Nephron progenitor cell (in vitro differentiated cells): ENCODE data around the gene TGFA.

Source experiments
- DNase-seq: peaks from one replicate; pipeline ENCODE4 v3.0.0; 2021
- H3K27ac Mint-ChIP-seq: 2 replicates; pipeline ENCODE4 v1.8.0; 2021; ENCODE audit warnings: mild to moderate bottlenecking, moderate library complexity, mixed read lengths
- H3K27me3 Mint-ChIP-seq: 2 replicates; pipeline ENCODE4 v1.8.0; 2021; ENCODE audit warnings: mild to moderate bottlenecking, low read depth, mixed read lengths; ENCODE audit not compliant: poor library complexity
- H3K36me3 Mint-ChIP-seq: 2 replicates; pipeline ENCODE4 v1.8.0; 2021; ENCODE audit warnings: low read depth, mixed read lengths
- H3K4me1 Mint-ChIP-seq: 2 replicates; pipeline ENCODE4 v1.8.0; 2021; ENCODE audit warnings: mixed read lengths
- H3K4me3 Mint-ChIP-seq: 2 replicates; pipeline ENCODE4 v1.8.0; 2021; ENCODE audit warnings: mild to moderate bottlenecking, moderate library complexity, mixed read lengths
- H3K9me3 Mint-ChIP-seq: 2 replicates; pipeline ENCODE4 v1.8.0; 2021; ENCODE audit warnings: mild to moderate bottlenecking, moderate library complexity, mixed read lengths
- TF ChIP-seq, protein P1 (sequence below): fragments of 200-600 bp; sonication (generic); IDR thresholded peaks from 2 replicates; pipeline ENCODE4 v1.5.0; 2021; ENCODE audit warnings: antibody characterized with exemption

The TGFA gene

DNA sequence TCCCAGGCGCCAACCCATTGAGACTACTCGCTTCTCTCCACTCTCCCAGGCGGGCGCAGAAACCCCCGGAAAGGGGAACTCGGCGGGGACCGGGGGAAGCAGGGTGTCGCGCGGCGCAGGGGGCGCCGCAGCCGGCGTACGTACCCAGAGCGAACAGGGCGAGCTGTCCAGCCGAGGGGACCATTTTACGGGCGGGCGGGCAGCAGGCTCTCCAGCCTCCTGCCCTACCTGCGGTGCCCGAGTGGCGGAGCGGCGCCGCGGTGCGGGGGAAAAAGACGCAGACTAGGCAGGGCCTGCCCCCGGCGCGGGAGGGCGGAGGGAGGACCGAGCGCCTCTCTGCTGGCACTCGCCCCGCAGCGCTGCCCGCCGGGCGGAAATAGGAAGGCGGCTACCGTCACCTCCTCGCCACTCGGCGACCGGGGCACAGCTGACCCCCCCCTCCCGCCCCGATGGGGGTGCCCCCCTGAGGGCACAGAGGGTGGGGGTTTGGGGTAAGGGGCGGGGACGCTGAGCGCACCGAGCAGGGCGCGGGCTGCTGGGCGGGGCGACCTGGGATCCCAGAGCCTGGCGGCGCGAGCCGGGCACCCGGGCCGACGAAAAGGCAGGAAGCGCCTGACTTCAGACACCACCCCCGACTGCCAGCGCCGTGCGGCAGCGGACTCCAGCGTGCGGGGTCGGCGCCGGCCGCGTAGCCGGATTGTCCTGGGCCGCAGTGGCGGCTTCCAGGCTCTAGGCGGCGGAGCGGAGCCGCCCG lies at the start of gene TGFA:
TSS of gene TGFA (minus strand) at position 243 of the 754 bp plus-strand sequence. CDS start at position 184, 59 bp downstream.
- H3K27me3 Mint-ChIP-seq: peaks cover 43% of the 10 kb centered on the region
- no peaks in the 10 kb centered on the region for H3K9me3 Mint-ChIP-seq
- TF ChIP-seq, protein P1, sequence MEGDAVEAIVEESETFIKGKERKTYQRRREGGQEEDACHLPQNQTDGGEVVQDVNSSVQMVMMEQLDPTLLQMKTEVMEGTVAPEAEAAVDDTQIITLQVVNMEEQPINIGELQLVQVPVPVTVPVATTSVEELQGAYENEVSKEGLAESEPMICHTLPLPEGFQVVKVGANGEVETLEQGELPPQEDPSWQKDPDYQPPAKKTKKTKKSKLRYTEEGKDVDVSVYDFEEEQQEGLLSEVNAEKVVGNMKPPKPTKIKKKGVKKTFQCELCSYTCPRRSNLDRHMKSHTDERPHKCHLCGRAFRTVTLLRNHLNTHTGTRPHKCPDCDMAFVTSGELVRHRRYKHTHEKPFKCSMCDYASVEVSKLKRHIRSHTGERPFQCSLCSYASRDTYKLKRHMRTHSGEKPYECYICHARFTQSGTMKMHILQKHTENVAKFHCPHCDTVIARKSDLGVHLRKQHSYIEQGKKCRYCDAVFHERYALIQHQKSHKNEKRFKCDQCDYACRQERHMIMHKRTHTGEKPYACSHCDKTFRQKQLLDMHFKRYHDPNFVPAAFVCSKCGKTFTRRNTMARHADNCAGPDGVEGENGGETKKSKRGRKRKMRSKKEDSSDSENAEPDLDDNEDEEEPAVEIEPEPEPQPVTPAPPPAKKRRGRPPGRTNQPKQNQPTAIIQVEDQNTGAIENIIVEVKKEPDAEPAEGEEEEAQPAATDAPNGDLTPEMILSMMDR: peak; percentile 83
- H3K27ac Mint-ChIP-seq: peak within 1 kb of the TSS; percentile 61
- peak within 1 kb of the TSS; percentile 90 for H3K4me3 Mint-ChIP-seq
- peaks cover 80% of the 10 kb centered on the region for H3K4me1 Mint-ChIP-seq
- no peaks in the 10 kb centered on the region for H3K36me3 Mint-ChIP-seq
- DNase-seq: peak; percentile 86

DNA sequence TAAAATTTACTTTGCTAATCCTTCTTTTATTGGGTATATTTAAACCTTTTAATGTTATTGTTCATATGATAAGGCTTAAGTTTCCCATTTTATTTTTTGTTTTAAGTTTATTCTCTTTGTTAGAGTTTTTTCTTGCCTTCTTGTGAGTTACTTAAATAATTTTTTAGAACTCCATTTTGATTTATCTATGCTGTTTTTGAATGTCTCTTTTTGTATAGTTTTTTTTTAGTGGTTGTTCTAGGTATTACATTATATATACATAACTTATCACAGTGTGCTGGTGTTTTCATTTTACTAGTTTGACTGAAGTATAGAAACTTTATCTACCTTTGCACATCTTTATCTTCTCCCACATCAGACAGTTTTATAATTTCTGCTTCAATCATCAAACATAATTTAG lies 49.4 kb upstream of the TGFA start:
- H3K27ac Mint-ChIP-seq: no peak overlapping the region
- DNase-seq: no peak
- peaks cover 2% of the 10 kb centered on the region for H3K36me3 Mint-ChIP-seq
- no peak overlapping the region for H3K4me3 Mint-ChIP-seq
- peaks cover 8% of the 10 kb centered on the region for H3K4me1 Mint-ChIP-seq
- TF ChIP-seq, protein P1: peak; percentile 21
- H3K9me3 Mint-ChIP-seq: peaks cover 13% of the 10 kb centered on the region
- H3K27me3 Mint-ChIP-seq: peaks cover 34% of the 10 kb centered on the region

DNA sequence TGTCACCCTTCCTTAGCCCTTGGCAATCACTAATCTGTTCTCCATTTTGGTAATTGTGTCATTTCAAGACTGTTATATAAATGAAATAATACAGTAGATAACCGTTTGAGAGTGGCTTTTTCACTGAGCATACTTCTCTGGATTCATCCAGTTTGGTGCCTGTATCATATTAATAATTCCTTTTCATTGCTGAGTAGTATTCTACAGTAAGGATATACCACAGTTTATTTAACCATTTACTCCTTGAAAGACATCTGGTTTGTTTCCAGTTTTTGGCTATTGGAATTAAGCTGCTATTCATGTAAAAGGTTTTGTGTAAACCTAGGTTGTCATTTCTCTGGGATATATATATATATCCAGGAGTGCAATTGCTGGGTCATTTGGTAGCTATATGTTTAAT lies 44.6 kb upstream of the TGFA start:
- Mint-ChIP-seq H3K4me1 (peaks cover 16% of the 10 kb centered on the region), H3K36me3 (peaks cover 10% of the 10 kb centered on the region), H3K27ac (no peak overlapping the region), H3K9me3 (peaks cover 23% of the 10 kb centered on the region), H3K4me3 (no peak overlapping the region), H3K27me3 (peaks cover 7% of the 10 kb centered on the region)
- TF ChIP-seq, protein P1: no peak
- no peak for DNase-seq

DNA sequence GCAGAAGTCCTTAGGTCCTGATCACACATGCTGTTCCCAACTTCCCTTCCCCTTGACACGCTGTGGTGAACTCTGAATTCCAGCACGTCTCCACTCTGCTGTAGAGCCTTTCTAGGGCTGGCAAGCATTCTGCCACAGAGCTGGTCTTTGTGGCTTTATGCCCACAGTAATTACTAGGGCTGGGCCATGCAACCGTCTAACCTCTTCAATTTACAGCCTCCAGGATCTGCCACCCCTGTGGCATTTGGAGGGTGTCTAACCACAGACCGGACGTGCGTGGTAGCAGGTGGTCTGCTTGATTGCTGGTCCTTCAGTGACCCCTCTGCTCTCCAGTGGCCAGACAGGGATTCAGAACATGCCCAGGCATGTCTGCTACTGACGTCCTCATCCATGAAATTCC lies 43.1 kb upstream of the TGFA start:
- peaks cover 23% of the 10 kb centered on the region for H3K9me3 Mint-ChIP-seq

DNA sequence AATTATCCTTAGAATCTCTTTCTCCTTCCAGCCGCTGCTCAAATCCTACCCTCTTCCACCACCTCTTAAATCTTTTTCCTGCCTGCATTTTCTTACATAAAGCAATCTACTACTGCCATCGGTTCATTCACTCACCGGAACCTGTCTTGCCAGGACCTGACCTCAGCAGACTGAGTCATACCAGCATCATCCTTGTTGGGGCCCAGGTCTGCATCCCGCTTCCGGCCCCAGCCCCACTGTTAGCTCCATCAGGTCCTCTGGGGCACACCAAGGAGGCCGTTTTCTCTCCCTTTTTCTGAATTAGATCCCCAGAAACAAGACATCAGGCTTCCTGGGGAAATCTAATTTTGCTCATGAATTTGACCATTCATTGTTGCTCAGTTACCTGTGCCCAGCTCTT lies 42.7 kb upstream of the TGFA start:
- DNase-seq: no peak
- Mint-ChIP-seq H3K27ac (peak overlapping the region; percentile 83), H3K4me3 (no peak overlapping the region), H3K36me3 (peaks cover 10% of the 10 kb centered on the region), H3K27me3 (peaks cover 3% of the 10 kb centered on the region), H3K9me3 (peaks cover 23% of the 10 kb centered on the region), H3K4me1 (peaks cover 16% of the 10 kb centered on the region)
- TF ChIP-seq, protein P1: no peak

More for the DNA sequence above, 43.1 kb upstream of the TGFA start:
- TF ChIP-seq, protein P1: no peak
- H3K4me3 Mint-ChIP-seq: no peak overlapping the region
- no peaks in the 10 kb centered on the region for H3K27me3 Mint-ChIP-seq
- no peak for DNase-seq
- peak overlapping the region; percentile 83 for H3K27ac Mint-ChIP-seq
- H3K36me3 Mint-ChIP-seq: peaks cover 10% of the 10 kb centered on the region
- H3K4me1 Mint-ChIP-seq: peaks cover 16% of the 10 kb centered on the region

DNA sequence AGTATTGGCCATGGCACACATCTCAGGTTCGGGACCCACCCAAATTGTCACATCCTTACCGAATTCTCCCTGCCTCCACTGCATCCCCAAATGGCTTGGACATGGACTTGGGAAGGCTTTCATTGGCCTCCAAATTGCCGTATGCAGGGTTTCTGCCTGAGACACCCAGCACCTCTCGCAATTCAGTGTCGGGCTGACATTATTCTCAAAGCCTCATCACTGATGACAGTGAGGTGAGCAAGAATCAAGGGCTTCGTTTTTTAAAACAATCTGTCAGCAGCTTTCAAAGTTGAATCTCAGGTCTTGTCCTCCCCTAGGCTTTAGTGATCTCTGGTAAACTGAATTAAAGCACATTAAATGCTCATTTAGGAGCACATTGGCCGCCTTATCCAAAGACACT lies 29.5 kb upstream of the TGFA start:
- no peak overlapping the region for H3K4me3 Mint-ChIP-seq
- H3K27me3 Mint-ChIP-seq: no peaks in the 10 kb centered on the region
- H3K27ac Mint-ChIP-seq: no peak overlapping the region
- H3K36me3 Mint-ChIP-seq: no peaks in the 10 kb centered on the region
- no peaks in the 10 kb centered on the region for H3K9me3 Mint-ChIP-seq
- peaks cover 34% of the 10 kb centered on the region for H3K4me1 Mint-ChIP-seq
- TF ChIP-seq, protein P1: no peak
- no peak for DNase-seq
